ENCODE data around the gene CUL9.

The CUL9 gene

DNA sequence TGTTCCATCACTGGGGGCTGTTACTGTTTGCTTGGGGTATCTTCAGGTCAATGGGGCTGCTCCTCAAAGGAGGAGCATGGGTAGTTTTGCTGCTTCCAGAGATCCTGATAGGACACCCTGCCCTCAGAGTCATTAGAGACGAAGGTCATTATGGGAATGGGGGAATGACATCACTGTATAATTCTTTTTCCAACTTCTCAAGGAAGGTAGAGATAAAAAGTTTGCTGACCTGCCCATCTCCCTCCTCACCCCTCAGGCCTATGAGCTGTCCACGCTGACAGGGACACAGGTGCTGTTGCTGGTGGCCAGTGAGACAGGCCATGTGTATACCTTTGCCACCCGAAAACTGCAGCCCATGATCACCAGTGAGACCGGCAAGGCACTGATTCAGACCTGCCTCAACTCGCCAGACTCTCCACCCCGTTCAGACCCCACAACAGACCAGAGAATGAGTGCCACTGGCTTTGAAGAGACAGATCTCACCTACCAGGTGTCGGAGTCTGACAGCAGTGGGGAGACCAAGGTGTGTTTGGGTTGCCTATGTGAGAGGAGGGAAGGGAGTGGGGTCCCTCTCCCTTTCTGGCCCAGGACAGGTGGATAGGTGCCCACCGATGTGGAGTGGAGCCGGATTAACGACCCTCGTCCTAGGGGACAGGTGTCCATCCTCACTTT is 8.3 kb upstream of the CUL9 start:
- DNase-seq: no peak

DNA sequence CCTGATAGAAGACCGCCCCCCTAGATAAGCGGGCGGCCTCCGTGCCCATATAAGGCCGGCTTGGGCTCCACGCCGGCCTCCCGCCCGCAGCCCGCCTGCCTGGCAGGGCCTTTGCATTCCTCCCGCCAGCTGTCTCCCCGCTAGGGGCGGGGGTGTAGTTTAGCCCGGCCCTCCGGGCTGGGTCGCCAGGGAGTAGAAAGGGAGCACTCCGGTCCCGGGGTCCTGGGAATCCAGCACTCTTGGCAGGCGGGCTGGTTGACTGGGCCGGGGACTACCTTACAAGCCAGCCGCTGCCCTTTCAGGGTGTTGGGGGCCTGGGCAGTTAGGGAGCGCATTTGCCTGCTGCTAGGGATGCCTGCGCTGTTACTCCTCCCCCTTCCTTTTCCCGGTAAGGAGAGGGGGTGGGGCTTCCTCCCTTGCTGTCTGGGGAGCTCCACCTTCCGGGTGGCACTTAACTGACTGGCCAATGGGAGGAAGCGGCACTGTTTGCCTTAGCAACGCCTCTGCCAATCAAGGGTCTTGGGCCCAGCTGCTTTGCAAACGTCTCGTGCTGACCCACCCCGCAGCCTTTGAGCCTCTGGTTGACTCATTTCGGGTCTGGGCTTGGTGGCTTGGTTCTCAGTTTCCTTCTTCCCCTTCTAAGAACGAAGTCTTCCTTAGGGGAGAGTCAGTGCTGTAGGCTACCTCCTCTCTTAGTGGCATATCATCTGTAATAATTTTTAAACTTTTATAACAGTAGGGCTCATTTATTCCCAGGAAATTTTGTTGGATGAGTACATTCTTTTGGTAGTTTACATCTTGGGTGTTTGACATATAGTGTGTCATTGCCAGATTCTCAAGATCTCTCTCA is 7.5 kb upstream of the CUL9 start:
- DNase-seq: peak; percentile 86 to 92

DNA sequence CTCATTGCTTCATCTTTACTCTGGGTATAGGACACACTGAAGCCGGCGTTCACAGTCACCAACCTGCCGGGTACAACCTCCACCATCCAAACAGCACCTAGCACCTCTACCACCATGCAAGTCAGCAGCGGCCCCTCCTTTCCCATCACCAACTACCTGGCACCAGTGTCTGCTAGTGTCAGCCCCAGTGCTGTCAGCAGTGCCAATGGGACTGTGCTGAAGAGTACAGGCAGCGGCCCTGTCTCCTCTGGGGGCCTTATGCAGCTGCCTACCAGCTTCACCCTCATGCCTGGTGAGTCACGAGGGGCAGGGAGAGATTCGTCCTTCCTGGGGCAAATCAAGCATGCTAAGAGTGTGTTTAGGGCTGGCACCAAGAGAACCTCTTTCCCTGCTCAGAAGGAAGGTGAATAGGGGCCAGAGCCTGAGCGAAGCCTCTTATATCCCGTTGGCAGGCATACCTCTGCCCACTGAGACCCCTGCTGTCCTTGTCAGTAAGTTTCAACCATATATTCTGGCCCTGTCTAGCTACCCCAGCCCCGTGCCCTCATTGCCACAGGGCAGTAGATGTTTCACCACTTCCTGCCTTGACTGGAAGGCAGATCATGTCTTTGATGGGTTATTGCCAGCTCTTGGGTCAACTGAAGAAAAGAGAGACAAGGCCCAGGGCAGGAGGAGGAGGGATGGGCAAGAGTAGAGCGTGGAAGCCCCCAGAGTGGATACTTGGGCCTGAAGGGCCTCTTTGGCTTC is 6.1 kb upstream of the CUL9 start:
- no peak for DNase-seq

DNA sequence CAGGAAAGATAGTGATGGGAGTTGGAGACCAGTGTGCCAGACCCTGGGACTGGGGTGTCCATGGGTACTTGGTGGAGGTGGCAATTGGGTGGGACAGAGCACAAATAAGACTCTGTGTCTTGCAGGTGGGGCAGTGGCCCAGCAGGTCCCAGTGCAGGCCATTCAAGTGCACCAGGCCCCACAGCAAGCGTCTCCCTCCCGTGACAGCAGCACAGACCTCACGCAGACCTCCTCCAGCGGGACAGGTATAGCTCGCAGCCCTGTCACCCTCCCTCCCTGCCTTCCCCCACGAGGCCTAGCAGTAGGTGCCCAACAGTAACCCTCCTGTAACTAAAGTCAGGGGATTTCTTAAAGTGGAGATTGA is 5.6 kb upstream of the CUL9 start:
- no peak for DNase-seq

DNA sequence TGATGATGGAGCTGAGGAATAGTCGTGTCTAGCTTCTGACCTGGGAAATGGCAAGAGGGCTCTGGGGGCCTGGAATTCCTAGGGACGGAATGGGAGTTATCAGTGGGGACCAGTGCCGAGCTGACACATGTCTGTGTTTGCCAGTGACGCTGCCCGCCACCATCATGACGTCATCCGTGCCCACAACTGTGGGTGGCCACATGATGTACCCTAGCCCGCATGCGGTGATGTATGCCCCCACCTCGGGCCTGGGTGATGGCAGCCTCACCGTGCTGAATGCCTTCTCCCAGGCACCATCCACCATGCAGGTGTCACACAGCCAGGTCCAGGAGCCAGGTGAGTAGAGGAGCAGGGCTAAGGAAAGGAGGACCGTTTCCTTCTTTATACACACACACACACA is 3.8 kb upstream of the CUL9 start:
- no peak for DNase-seq

DNA sequence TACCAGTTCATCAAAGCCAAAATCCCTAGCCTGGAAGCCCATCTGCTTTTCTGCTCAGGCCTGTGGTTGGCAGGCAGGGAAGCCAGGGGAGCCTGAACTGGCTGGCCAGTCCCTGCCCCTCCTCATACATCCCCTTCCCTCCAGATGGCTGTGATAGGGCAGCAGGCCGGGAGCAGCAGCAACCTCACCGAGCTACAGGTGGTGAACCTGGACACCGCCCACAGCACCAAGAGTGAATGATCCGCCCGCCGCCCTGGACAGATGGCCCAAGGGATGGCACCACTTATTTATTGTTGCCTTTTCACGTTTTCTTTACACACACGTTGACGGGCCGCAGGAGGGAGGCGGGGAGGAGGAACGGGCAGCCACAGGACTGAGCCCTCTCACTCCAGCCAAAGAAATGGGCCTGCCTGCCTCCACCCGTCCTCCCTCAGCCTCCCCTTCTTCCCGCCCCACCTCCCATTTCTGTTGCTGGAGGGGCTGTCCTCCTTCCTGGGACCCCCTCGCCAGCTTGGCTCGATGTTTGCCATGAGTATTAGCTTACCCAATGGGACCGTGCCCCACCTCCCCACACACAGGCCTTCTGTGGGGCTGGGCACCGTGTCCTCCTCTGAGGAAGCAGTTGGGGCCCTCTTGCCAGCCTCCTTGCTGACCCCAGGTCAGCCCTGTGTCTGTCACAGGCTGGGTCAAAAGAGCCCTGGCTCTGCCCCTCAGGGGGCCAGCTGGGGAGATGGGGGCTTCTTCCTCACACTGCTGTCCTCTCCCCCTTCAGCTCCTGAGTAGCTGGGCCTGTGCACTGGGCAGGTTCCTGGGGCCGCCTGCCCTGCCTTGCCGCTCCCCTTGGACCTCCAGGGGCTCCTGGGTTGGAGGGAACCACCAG is 2.8 kb upstream of the CUL9 start:
- DNase-seq: no peak

DNA sequence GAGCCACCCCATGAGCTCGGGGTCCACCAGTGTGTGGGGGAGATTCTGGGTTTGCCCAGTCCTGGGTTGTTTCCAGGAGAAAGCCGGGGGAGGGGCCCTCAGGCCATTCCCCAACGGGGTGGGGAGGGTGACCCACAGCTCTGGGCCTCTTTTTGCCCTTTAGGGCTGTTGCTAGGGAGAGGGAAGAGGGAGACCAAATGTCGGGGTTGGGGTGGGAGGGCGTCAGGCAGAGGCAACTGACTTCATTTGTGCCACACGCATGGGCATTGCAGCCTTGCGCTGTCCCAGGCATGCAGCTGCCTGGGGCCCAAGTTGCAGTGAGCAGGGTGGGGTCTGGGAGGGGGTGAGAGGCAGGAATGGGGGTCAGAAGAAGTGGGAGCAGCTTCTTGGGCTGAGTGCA is 1.9 kb upstream of the CUL9 start:
- DNase-seq: no peak

DNA sequence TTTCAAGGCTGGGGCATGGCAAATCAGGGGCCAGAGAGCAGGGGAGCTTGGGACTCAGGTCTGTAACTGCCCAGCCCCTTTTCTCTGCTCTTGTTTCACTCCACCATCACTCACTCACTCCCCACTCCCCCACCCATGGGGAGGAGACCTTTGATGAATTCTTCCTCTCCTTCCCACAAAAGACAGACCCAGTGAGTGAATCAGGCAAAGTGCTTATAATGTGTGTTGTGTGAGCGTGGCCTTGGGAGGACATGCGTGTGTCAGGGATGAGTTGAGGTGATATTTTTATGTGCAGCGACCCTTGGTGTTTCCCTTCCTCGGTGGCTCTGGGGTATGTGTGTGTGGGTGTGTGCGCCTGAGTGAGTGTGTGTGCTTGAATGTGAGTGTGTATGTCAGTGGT is 1.0 kb upstream of the CUL9 start:
- no peak for DNase-seq

DNA sequence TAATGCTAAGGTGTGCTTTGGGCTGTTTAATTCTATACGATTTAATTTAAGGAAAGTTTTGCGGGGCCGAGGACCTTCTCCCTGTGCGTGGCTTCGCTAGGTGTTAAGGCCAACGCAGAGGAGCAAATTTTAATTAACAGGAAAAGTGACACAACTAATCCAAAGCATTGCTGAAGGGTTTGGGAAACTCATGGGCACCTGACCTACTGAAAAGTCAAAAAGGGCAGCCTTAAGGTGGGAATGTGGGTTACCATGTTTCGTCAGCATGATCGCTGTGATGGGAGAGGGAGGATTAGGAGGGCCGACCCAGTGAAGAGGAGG is 415 bp upstream of the CUL9 start:
- no peak for DNase-seq

DNA sequence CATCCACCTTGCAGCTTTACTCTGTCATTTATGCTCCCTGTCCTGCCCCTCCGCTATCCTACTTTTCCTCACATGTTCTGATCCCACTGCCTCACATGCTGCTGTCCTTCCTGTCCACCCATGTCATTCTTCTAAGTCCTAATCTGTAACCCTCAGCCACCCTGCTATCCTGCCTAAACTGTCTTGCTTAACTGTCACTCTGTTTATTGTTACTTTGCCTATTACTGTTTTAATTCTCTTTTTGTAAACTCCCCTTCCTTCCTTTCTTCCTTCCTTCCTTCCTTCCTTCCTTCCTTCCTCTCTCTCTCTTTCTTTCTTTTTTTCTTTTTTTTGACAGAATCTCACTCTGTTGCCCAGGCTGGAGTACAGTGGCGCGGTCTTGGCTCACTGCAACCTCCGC is 1.4 kb downstream of the CUL9 start:
- DNase-seq: no peak

DNA sequence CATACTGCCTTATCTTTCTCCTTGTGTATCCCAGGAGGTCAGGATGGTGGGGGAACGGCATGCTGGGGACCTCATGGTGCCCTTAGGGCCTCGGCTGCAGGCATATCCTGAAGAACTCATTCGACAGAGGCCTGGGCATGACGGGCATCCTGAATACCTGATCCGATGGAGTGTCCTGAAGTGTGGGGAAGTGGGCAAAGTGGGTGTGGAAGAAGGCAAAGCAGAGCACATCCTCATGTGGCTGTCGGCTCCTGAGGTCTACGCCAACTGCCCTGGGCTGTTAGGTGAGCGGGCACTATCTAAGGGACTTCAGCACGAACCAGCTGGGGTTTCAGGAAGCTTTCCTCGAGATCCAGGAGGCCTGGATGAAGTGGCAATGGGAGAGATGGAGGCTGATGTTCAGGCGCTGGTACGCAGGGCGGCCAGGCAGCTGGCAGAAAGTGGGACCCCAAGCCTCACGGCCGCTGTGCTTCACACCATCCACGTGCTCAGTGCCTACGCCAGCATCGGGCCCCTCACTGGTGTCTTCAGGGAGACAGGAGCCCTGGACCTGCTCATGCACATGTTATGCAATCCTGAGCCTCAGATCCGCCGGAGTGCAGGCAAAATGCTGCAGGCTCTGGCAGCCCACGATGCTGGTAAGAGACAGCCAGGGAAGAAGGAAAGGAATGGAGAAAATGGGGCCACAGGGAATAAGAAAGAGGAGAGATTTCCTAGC is 2.4 kb downstream of the CUL9 start:
- no peak for DNase-seq

DNA sequence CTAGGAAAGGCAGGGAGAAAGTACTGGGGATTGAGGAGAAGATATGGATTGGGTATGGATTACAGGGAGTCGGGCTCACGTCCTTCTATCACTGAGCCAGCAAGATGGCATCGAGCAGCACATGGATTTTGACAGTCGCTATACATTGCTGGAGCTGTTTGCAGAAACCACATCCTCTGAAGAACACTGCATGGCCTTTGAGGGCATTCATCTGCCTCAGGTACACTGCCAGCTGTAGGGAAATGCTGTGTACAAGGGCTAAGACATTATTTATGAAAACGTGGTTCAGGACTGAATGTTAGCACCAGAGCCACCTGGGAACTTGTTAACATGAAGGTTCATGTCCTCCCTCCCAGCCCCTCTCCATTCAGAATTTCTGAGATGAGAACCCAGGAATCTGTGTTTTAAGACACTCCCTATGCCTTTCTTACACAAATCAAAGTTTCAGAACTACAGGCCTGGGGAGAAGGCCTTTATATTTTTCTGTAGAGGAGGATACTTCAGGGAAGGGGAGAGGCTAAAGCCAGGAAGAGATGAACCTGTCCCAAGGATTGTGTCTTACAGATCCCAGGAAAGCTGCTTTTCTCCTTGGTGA is 3.5 kb downstream of the CUL9 start:
- no peak for DNase-seq

DNA sequence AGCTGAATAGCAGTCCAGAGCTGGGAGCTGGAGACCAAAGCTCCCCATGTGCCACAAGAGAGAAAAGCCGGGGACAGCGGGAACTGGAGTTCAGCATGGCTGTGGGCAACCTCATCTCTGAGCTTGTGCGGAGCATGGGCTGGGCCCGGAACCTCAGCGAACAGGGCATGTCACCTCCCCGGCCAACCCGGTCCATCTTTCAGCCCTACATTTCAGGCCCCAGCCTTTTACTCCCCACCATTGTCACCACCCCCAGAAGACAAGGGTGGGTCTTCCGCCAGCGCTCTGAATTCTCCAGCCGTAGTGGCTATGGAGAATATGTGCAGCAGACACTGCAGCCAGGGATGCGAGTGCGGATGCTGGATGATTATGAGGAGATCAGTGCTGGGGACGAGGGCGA is 4.0 kb downstream of the CUL9 start:
- no peak for DNase-seq

DNA sequence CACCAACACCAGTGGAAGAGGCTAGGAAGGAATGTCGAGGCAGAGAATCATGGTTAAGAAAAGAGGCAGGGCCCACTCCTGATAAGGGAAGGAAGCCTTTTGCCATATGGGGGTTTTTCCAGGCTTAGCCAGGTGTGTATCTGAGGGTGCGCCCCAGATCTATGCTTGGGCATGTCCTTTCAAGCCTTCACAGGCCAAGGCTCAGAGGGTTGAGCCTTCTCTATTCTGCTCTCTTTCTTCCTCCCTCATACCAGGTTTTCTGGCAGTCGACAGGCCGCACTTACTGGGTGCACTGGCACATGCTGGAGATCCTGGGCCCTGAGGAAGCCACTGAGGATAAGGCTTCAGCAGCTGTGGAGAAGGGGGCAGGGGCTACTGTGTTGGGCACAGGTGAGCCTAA is 4.7 kb downstream of the CUL9 start:
- no peak for DNase-seq

DNA sequence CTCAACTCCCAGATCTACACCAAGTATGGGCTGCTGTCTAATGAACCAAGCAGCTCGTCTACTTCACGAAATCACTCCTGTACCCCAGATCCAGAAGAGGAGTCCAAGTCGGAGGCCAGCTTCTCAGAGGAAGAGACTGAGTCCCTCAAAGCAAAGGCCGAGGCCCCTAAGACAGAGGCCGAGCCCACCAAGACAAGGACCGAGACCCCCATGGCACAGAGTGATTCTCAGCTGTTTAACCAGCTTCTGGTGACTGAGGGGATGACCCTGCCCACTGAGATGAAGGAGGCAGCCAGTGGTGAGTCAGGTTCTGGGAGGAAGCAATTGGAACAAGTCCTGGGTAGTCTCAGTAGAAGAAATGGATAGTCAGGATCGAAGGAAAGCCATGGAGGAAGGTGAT is 5.8 kb downstream of the CUL9 start:
- no peak for DNase-seq

DNA sequence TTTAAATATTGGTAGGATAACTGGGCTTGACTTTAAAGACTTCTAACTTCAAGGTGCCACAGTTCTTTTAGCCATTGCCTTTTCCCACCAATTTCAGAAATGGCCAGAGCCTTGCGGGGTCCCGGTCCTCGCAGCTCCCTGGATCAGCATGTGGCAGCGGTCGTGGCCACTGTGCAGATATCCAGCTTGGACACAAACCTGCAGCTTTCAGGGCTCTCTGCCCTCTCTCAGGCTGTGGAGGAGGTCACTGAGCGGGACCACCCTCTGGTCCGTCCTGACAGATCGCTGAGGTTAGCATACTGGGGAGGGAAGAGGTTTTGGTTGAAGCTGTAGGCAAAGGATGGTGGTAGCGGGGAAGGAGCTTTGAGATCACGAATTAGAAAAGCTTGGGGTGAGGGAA is 6.4 kb downstream of the CUL9 start:
- DNase-seq: no peak

DNA sequence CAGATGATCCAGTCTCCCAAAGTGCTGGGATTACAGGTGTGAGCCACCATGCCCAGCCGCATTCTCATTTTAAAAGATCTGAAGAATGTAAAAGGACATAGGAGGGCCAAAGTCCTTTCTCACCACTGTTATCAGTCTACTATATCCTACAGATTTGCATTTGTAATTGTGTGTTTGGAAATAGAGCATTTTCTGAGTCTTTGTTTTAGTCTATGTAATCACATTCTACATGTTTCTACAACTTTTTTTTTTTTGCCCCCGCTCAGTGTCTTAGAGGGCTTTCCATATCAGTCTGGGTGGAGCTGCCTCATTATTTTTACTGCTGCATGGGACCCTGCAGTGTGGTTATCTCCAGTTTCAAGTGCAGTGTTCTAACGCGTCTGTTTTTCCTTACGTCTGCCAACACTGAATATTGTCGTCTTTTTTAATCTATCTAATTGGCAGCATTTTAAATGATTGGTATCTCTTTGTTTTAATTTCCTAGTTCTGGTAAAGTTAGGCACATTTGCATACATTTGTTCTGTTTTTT is 7.8 kb downstream of the CUL9 start:
- no peak for DNase-seq

DNA sequence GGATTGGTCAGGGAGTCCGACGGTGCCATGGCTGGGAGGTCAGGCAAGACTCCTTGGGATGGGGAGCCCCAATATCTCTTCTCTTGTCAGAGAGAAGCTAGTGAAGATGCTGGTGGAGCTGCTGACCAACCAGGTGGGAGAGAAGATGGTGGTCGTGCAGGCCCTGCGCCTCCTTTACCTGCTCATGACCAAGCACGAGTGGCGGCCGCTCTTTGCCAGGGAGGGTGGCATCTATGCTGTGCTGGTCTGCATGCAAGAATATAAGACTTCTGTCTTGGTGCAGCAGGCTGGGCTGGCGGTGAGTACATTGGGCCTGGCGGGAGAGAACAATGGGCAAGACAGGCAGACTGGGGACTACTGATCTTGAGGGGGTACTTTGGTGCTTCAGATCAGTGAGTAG is 10.9 kb downstream of the CUL9 start:
- no peak for DNase-seq

DNA sequence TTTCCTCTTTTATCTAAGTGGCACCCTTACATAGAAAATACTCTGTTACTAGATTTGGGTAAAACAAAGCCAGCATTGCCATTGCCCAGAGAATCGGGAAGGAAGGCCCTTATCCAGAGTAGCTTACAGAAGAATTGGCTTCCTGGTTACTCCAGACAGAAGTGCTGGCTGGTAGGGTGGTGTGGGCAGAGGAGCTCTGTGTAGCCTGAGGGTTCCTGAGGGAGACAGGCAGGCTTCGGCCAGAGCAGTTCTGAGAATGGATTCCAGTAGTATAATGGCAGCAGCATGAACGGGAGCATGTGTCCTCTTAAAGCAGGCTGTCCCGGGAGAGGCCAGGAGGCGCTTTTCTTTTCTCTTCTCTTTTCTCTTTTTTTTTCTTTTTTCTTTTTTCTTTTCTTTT is 11.9 kb downstream of the CUL9 start:
- DNase-seq: no peak

DNA sequence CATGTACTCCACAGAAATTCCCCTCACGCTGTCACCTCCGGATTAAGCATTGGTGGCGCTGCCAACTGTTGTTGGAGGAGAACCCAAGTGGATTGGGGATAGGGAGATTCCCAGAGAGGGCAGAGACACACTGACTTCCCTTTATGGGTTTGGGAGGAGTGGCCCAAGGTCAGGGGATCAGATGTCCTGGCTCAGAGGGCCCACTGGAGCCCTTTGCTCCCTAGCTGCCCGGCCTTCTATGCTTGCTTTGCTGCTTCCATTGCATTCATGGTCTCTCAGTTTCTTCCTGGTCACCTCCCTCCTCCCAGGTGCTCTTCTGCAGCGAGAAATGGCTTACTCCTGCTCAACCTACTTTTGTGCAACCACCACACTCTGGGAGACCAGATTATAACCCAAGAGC is 14.3 kb downstream of the CUL9 start:
- no peak for DNase-seq

DNA sequence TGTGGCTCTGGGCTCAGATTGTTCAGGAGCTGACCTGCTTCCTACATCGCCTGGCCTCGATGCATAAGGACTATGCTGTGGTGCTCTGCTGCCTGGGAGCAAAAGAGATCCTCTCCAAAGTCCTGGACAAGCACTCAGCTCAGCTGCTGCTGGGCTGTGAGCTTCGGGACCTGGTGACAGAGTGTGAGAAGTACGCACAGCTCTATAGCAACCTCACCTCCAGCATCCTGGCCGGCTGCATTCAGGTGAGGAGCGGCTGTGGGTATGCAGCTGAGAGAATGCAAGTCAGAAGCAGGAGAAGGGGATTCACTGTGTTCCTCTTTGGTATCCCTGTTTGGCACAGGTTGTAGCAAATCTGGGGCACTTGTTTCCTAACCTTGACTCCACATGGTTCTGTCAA is 17.9 kb downstream of the CUL9 start:
- no peak for DNase-seq

DNA sequence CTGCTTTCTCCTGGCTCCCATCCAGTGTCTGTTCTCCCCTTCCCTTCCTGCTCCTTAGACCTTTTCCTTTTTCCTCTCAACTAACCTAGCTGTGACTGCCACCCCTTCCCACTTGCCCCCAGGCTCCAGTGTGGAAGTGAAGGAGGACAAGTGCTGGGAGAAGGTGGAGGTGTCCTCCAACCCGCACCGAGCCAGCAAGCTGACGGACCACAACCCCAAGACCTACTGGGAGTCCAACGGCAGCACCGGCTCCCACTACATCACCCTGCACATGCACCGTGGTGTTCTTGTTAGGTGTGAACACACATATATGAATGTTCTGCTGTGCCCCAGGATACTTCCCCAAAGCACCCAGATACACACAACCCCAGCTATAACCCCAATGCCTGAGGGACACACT is 18.5 kb downstream of the CUL9 start:
- DNase-seq: no peak
